NCI-H526 (cell line): ENCODE measurements around the gene GRID2IP.

Experiments
- DNase-seq, 2 experiments: peaks; one replicate each; lab custom pipeline; 2025; lab: John Stamatoyannopoulos, UW

The GRID2IP gene

GRCh38 chr7:6447581-6448199 is 103.6 kb downstream of the GRID2IP start, which contains the start of gene DAGLB:
Gene DAGLB, minus strand, starts transcription at chr7:6447954. Its CDS starts 112 bp downstream, at chr7:6447842.
- DNase-seq, result peak; percentile 84 to 99
